HG03103 (cell line): ENCODE data around the gene CNN1.

ENCODE experiments used
- ATAC-seq: cut with Tn5 transposase; IDR thresholded peaks from one replicate; pipeline ENCODE4 v1.9.1; 2021; ENCODE audit warnings: low read depth; ENCODE audit not compliant: unreplicated experiment

CNN1 gene

DNA sequence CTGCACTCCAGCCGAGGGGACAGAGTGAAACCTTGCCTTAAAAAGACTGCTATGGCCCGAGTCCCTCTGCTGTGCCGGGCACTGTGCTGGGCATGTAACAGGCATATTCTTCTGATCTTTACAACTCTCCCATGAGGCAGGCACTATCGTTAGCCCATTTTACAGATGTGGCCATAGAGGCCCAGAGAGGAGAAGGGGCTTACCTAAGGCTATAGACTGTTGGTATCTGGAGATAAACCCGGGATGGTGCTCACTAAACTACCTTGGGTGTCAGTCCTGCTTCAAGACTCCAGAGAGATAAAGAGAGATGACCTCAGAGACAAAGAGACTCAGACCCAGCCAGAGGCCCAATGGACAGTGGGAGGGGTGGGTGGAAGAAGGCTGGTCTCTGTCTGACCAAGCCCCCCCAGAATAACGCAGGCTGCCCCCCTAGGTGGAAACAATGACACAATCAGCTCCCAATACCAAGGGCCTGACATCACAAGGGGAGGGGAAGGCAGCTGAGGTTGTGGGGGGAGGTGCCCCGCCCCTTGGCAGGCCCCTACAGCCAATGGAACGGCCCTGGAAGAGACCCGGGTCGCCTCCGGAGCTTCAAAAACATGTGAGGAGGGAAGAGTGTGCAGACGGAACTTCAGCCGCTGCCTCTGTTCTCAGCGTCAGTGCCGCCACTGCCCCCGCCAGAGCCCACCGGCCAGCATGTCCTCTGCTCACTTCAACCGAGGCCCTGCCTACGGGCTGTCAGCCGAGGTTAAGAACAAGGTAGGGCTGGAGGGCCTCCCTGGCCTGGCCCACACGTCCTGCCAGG, at the start of gene CNN1:
Gene CNN1 (plus strand): TSS at position 620 of the 805 bp plus-strand sequence. CDS start 77 bp downstream, at position 697.
- no peak for ATAC-seq

DNA sequence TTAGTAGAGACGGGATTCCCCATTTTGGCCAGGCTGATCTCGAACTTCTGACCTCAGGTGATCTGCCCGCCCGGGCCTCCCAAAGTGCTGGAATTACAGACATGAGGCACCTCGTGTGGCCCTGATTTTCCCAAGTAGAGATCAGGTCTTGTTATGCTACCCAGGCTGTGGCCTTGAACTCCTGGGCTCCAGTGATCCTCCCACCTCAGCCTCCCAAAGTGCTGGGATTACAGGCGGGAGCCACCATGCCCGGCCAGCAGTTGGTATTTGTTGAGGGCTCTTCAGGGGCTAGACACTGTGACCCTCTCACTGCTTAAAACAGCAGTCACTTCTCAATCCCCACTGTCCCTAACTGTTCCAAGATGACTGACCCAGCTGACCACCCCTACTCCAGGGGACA, 49.3 kb upstream of the CNN1 start:
- ATAC-seq: no peak

DNA sequence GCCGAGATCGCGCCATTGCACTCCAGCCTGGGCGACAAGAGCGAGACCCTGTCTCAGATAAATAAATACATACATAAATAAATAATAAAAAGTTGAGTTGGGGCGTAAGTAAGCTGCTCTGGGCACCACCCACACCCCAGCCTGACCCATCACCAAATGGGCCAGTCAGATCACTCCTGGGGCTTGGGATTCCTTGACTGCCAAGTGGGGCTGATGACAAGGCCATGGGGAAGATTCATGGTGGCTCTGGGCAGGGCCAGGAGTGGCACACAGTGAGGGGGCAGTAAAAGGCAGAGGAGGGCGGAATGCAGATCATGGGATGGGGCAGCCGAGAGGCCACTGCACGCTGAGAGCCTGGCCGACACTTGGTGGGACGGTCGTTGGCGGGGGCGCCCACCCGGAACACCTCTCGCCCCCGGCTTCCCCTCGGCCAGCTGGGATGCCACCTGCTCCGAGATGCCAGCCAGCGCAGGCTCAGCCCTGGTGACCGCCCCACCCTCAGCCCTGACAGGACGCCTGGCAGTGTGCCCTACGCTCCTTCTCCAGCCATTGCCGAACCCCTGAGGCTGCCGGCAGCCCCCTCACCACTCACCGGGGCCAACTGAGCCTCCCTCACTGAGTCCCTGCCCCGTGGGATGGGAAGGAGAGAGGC, 43.9 kb upstream of the CNN1 start:
- ATAC-seq: no peak

DNA sequence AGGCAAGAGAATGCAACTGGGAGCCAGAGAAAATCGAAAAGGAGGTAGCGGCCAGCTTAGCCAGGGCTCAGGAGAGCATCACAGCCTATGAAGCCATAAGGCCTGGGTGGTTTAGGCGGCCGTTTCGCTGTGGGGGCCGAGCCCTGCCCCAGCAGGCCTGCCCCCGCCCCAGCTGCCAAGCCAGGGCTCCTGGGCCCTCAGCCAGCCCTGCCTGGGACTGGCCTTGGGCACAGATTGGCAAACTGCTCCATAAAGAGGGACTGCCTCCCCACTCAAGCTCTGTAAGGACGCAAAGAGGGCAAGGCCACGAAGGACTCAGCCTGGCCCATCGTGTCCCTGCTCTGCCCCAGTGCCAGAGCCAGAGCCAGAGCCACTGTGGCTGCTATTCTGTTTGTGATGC, 43.2 kb upstream of the CNN1 start:
- ATAC-seq: no peak

DNA sequence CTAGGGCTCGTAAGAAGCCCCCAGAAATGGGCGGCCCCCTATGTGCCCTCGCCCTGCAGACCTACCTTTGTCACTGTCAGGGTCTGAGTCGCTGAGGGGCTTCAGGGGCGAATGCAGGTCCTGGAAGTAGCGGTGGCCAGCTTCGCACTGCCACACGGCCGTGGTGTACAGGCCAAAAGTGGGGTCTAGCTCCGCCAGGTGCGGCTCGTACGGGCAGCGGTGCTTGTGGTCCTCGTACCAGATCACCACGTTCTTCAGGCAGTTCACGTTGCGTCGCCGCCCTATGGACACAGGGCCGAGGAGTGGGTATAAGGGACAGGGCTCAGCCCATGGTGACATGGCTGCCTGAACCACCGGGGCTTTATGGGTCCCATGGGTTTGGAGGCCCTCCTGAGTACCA, 42.8 kb upstream of the CNN1 start:
- ATAC-seq: no peak

DNA sequence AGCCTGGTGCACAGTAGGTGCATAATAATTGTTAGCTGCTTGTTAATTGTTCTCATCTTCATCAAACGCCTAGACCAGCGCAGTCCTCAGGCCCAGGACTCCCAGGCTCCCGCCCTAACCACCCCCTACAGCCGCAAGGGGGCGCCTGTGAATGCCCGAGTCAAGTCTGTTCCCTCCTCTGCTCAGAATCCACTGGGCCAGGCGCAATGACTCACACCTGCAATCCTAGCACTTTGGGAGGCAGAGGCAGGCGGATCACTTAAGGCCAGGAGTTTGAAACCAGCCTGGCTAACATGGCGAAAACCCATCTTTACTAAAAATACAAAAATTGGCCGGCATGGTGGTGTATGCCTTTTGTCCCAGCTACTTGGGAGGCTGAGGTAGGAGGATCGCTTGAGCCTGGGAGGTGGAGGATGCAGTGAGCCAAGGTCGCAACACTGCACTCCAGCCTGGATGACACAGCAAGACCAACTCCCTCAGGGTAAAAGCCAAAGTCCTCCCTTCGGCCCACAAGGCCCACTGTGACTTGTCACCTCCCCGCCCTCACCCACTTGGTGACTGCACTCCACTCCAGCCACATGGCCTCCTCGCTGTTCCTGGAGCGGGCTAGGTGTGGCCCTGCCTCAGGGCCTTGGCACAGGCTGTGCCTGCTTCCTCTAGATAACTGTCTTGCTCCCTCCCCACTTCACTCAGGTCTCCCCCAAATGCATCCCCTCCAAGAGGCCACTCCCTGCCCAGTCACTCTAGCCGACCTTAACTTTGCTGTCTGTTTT, 42.1 kb upstream of the CNN1 start:
- no peak for ATAC-seq

DNA sequence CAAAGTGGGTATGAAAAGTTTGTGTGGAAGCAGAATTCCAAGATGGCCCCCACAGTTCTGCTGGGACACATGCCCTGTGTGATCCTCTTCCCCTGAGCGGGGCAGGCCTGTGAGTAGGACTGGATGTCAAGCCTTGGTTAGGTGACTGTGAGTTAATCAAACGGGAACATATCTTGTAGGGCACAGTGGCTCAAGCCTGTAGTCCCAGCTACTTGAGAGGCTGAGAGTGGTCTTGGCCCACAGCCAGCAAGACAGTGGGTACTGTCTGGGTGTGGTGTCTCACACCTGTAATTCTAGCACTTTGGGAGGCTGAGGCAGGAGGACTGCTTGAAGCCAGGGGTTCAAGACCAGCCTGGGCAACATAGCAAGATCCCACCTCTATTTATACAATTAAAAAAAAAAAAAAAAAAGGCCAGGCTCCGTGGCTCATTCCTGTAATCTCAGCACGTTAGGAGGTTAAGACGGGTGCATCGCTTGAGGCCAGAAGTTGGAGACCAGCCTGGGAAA, 39.4 kb upstream of the CNN1 start:
- ATAC-seq: no peak

DNA sequence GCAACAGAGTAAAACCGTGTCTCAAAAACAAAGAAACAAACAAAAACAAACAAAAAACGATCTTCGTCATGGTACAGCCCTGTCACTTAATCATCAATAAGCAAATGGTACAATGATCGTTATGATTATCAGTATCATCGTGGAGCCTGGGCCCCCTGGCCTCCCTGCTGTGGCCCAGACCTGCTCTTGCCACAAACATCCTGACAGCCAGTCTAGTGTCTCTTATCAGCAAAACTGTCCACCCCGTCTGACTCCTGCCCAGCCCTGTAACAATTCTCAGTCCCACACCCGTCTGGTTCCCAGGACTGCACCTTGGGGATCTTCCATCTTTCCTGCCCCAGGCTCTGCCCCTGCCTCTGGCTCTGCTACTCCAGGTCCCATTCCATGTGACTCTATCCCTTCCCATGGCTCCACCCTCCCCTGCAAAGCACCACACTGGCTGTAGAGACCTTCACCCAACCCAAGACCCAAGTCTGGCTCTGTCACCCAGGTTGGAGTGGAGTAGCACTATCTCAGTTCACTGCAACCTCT, 38.7 kb upstream of the CNN1 start:
- ATAC-seq: no peak

DNA sequence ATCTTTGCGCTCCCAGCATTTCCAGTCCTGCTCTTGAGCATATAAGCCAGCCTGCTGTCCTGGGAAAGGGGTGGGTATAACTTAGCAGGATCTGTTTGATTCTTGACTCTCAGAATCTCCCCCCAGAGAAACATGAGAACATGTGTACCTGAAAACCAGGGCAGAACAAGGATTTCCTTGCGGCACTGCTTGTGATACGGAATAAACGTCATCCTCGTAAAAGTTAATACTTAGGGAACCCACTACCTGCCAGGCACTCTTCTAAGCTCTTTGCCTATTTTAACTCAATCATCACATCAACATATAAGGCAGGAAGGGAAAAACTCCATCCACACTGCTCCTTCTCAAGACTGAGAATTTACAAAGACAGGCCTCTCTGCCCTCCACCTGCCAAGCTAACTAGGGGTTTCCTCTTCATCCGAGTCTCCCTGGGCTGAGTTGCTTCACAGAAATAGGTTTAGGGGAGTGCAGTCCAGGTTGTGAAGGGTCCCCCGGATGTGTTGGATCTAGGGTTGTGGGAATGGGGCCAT, 34.1 kb upstream of the CNN1 start:
- no peak for ATAC-seq

DNA sequence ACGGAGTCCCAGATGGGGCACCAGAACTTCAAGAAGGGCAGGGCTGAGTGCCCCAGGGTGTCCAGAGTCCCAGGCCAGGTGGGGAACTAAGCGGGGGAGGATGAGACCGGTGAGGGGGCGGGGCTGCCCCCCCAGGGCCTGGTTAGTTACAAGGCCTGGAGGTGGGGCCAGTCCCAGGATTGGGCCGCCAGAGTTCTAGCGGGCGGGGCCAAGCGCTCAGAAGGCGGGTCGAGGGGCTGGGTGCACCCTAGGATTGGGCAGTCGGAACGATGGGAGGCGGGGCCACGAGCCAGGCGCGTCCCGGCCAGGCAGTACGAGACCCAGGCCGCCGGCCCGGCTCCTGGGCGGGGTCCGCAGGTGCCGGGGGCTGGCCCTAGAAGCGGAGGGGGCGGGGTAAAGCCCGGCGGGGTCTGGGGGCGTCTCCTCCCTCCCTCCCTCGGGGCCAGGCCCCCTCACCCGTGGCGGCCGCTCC, 33.6 kb upstream of the CNN1 start:
- peak; percentile 77 for ATAC-seq

DNA sequence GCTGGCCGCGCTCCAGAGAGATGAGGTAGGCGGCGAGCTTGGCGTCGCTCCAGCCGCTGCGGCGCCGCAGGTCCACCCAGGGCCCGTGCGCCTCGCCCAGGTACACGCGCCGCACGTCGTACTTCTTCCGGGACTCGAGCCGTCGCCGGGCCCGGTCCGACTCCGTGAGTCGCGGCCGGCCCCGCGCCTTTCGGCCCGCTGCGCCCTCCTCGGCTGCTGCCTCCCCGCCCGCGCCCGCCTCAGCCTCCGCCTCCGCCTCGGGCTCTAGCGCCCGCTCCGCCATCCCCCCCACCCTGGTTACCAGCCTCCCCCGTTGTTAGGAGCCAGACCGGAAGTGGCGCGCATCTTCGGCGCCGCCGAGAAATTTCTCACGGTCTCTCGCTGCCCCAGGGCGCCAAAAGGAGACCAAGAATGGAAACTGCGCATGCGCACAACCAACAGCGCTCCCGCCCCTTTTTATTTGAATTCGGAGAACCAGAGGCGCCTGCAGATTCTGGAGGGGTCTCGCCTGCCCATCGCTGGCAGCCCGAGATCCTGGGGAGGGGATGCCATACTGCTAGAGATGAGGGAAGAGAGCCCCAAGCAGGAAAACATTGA, 33.0 kb upstream of the CNN1 start, which contains the start of gene ZNF653:
Gene ZNF653 (minus strand): TSS at position 336 of the 597 bp plus-strand sequence. CDS start 53 bp downstream, at position 283.
- ATAC-seq: peak; percentile 41

DNA sequence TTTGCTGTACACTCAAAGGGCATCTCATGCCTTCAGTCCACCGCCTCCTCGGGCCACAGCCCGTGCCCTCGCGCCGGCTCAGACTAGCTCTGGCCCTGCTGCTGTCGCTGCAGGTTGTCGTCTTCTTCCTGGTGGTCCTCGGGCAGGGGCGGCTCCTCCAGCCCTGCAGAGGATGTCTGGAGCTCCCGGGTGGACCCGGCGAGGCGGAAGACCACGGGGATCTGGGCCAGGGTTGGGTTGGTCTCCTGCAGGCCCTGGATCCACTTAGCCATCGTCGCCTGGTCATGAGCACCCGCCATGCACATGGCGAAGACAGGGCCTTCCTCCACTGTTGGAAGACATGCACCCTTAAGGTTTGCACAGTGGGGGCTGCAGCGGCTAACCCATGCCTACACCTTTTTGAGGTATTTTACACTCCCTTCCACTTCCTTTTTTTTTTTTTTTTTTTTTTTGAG, 32.5 kb upstream of the CNN1 start:
- ATAC-seq: peak; percentile 8

DNA sequence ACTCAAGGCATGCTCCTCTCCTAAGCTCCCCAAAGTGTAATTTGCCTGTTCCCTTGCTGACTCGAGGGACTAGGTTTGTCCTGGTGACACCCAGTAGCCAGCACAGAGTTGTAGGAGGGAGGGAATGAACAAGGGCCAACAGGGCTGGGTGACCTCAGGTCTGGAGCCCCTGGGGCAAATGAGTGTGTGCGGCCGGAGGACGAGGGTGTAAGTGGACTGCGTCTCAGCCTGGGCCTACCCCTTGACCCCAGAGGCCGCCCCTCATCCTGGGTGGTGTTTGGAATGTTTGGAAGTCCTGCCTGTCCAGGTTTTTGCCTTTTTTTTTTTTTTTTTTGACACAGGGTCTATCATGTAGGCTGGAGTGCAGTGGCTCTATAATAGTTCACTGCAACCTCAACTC, 31.7 kb upstream of the CNN1 start:
- no peak for ATAC-seq

DNA sequence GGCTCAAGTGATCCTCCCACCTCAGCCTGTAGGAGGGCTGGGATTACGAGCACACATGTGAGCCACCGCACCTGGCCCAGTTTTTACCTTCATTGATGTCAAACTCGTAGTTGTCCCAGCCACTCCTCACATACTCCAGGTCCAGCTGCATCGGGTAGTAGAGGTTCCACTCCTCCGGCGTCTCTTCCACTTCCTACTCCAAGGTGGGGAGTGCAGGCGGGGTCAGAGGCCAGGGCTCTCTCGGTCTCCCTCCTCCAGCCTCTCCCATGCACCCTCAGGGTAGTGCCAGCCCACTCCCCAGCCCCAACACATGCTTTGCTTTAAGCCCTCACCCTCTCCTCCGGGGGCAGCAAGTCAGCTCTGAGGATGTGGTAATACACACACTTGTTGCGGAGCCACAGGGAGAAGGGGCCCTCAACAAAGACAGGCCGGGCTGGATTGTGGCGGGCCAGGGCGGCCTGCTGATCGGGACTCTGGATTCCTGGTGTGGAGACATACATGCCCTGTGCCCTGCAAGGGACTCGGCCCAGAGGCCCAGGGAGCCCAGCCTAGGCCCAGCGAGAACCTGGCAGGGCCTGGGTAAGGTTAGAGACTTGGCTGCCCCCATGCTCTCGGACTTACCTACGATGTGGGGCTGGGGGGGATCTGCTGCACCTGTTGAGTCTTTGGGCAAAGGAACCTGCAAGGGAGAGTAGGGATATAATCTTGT, 31.1 kb upstream of the CNN1 start:
- ATAC-seq: no peak

DNA sequence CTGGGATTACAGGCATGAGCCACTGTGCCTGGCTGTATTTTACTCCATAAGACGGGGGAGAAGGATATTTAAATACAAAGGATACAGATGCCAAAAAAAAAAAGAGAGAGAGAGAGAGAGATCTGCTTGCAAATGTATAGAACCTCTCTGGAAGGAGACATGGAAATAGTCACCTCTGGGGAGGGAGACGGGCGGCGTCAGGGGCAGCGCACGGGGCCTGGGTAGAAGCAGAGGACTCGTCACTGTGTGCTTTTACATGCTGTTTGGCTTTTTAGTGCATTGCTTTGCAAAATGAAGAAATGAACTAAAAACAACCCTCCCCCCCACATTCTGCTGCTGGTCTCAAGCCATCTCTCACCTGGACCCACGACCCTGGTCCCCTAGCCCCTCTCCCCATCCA, 28.2 kb upstream of the CNN1 start:
- ATAC-seq: no peak

DNA sequence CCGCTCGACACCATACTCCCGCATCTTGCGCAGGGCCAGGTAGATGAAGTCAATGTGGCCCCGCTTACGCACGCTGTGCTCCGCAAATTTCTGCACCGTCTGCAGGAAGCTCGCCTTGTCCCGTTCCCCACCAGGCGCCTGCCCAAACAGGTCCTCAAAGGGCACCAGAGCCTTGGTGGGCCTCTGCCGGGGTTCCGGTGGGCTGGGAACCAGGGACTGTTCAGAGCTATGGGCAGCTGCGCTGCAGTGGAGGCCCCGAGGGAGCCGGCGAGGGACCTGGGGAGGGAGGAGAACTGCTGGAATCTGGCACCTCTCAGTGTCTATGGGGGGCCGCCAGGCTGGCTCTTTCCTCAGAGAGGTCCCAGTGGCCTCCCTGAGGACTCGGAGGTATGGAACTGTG, 24.7 kb upstream of the CNN1 start:
- no peak for ATAC-seq

DNA sequence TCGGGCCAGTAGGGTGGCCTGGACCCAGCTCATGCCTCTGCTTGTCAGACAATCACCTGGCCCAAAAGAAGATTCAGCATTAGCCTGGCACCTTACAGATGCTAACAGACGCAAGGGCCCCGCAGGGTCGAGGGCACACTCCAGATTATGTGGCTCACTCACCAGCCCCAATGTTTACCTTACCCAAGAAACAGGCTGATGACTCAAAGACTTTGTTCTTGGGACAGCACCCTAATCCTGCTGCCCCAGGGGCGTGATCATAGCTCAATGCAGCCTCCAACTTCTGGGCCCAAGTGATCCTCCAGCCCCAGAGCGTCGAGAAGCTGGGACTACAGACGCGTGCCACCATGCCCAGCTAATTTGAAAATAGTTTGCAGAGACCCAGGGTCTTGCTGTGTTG, 19.5 kb upstream of the CNN1 start:
- no peak for ATAC-seq

DNA sequence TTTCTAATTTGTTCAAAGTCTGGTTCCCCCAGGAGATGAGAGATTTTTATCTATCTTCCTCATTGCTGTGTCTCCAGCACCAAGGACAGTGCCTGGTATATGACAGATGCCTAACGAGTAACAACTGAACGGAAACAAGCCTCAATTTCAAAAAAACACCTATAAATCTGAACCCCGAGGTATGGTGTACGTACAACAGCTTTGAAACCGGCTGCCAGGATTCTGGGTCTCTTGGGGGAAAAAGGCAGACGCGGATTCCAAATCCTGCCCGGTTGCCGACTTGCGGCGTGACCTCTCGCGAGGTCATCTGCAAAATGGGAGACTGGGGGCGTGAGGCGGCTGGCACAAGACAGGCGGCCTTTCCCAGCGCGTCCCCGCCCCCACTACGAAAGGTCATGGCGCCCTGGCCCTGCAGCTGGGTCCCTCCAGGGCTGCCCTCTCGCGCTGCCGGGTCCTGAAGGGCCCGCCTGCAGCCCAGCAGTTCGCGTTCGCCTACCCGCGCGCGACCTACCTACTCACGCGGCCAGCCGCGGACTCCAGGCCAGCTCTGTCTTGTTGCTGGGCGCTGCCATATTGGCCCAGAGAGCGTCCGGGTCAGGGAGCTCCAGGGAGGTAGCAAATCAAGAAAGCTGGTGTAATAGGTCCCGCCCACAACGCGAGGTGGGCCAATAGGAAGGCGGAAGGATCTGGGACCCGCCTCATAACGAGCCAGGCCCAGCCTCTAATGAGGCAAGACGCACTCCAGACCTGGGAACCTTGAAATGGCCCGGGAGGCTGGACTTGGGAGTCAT, 9.9 kb upstream of the CNN1 start, which contains the start of gene ECSIT:
Gene ECSIT (minus strand): TSS at position 584 of the 791 bp plus-strand sequence. CDS start 9,964 bp downstream, outside the sequence.
- ATAC-seq: peak; percentile 91
